AG04449 (cell line): ENCODE results near the gene C12orf50.

Experiments used
- CTCF ChIA-PET: fragments of 350-600 bp; formaldehyde crosslinking; extraction: SDS; loops from one replicate; lab custom pipeline; 2021; ENCODE audit warnings: antibody characterized with exemption; lab: Yijun Ruan, JAX
- POLR2A ChIA-PET: fragments of 400-600, 350-600 bp; formaldehyde crosslinking; extraction: SDS; loops from one replicate; lab custom pipeline; 2020; ENCODE audit warnings: antibody characterized with exemption, inconsistent platforms; lab: Yijun Ruan, JAX
- DNase-seq: peaks from one replicate; pipeline ENCODE4 v3.0.0-alpha.2; 2010; ENCODE audit warnings: low read depth, low spot score
- H3K4me3 ChIP-seq: 2 replicates; pipeline ENCODE4 v1.5.1; 2011; ENCODE audit warnings: low read depth, mild to moderate bottlenecking, control low read depth, low read length
- TF ChIP-seq, protein P1 (sequence below): IDR thresholded peaks from one replicate; pipeline ENCODE4 v1.5.1; 2011; ENCODE audit warnings: mild to moderate bottlenecking, moderate library complexity, low read length, control low read depth, inconsistent platforms; ENCODE audit not compliant: insufficient read depth; ENCODE audit errors: missing control alignments

Gene C12orf50

DNA sequence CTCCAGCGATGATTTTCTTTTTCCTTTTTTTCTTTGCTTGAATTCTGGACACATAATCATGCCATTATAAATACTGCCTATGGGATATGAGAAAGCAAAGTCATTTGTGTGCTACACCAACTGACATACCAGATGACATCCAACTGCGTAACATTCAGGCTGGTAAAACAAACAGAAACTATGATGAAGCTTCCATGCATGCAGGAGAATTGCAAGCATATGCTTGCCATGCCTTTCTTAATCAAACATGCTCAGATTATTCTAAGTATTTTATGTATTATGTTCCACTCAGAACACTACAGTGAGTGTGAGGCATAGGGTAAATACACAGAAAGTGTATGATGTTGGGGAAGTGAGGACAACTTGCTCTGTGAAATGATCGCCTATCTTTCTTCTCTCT is 97.4 kb downstream of the C12orf50 start:
- ChIA-PET POLR2A (no interaction called here), CTCF (interaction anchor here (1.4 kb wide), 1 partner anchor 21 kb away, joined by 4 read pairs; no protein-coding TSS in a partner anchor)
- TF ChIP-seq, protein P1, sequence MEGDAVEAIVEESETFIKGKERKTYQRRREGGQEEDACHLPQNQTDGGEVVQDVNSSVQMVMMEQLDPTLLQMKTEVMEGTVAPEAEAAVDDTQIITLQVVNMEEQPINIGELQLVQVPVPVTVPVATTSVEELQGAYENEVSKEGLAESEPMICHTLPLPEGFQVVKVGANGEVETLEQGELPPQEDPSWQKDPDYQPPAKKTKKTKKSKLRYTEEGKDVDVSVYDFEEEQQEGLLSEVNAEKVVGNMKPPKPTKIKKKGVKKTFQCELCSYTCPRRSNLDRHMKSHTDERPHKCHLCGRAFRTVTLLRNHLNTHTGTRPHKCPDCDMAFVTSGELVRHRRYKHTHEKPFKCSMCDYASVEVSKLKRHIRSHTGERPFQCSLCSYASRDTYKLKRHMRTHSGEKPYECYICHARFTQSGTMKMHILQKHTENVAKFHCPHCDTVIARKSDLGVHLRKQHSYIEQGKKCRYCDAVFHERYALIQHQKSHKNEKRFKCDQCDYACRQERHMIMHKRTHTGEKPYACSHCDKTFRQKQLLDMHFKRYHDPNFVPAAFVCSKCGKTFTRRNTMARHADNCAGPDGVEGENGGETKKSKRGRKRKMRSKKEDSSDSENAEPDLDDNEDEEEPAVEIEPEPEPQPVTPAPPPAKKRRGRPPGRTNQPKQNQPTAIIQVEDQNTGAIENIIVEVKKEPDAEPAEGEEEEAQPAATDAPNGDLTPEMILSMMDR, result no peak
- H3K4me3 ChIP-seq, result no peak overlapping the region; the same call in 1 of the 2 replicates
- DNase-seq, result peak; percentile 88

DNA sequence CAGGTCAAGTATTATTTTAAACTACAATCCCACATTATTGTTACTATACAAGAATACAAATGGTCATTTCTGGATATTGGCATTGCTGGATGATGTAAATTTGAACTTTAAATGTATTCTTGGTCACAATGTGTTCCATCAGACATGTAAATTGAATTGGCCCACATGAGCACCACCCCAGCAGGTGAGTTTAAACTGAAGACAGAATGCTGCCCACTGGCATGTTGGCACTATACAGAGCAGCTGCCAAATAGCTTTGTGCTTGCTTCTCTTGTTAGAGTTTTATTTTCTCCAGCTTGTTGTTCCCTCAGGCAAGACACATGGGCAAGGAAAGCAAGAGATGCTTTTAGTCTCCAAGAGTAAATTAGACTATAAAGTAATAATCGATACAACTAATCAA is 98.6 kb downstream of the C12orf50 start:
- DNase-seq, result no peak
- no peak overlapping the region for H3K4me3 ChIP-seq
- ChIA-PET POLR2A (no interaction called here), CTCF (no interaction called here)
- TF ChIP-seq, protein P1, result no peak
